Skeletal muscle satellite cell (primary cell): ENCODE results near the gene CD1C. TPM values are rescaled to one million over a fixed set of nuclear protein-coding genes. Genes with fewer than 3 reads are reported as not detected.
"Not testable (repeated sequence)": the region's sequence is repeated elsewhere in the genome, so short reads cannot be mapped to it uniquely, and the experiment has no call there.

Source experiments
- H3K27me3 ChIP-seq: 2 replicates; pipeline ENCODE4 v1.7.0; 2013; ENCODE audit warnings: low read length; ENCODE audit not compliant: control insufficient read depth, insufficient read depth
- H3K36me3 ChIP-seq: 2 replicates; pipeline ENCODE4 v1.7.0; 2013; ENCODE audit warnings: mild to moderate bottlenecking, control low read depth, low read length; ENCODE audit not compliant: insufficient read depth
- H3K4me1 ChIP-seq: 2 replicates; pipeline ENCODE4 v1.7.0; 2013; ENCODE audit warnings: low read length; ENCODE audit not compliant: control insufficient read depth, insufficient read depth
- H3K4me2 ChIP-seq: 2 replicates; pipeline ENCODE4 v1.7.0; 2013; ENCODE audit warnings: mild to moderate bottlenecking, low read length
- H3K4me3 ChIP-seq: 2 replicates; pipeline ENCODE4 v1.7.0; 2013; ENCODE audit warnings: low read length
- H3K9ac ChIP-seq: 2 replicates; pipeline ENCODE4 v1.7.0; 2013; ENCODE audit warnings: mild to moderate bottlenecking, low read depth, low read length, moderate library complexity
- H3K9me3 ChIP-seq: replicated peaks from 2 replicates; pipeline ENCODE4 v1.7.0; 2013; ENCODE audit warnings: mild to moderate bottlenecking, control low read depth, low read length
- total RNA-seq: library from RNA; depleted of rRNA; stranded (reverse); fragments of >200 nt; gene quantifications from 2 replicates; pipeline ENCODE4 v1.2.3, GENCODE V29; 2012; rRNA removed

CD1C gene
- not detected in 2 replicates for total RNA-seq

- Histone ChIP-seq H3K9ac (no peak within 1 kb of the TSS), H3K4me3 (no peak within 1 kb of the TSS), H3K4me1 (no peaks in the 10 kb centered on the region)
Measured at GRCh38 chr1:158289811-158290210, at the start of gene CD1C. Gene CD1C, plus strand, starts transcription at chr1:158289923. Its CDS starts 142 bp downstream, at chr1:158290065.

GRCh38 chr1:158246650-158247049, 43.1 kb upstream of the CD1C start:
- Histone ChIP-seq H3K27me3 (no peaks in the 10 kb centered on the region), H3K9ac (no peak overlapping the region), H3K4me2 (no peak overlapping the region), H3K4me1 (no peaks in the 10 kb centered on the region), H3K4me3 (no peak overlapping the region), H3K36me3 (no peaks in the 10 kb centered on the region), H3K9me3 (no peaks in the 10 kb centered on the region)

More at GRCh38 chr1:158289811-158290210, at the start of gene CD1C:
- Histone ChIP-seq H3K36me3 (no peaks in the 10 kb centered on the region), H3K4me2 (no peak within 1 kb of the TSS), H3K9me3 (no peaks in the 10 kb centered on the region), H3K27me3 (no peaks in the 10 kb centered on the region)

GRCh38 chr1:158248118-158248517, 41.6 kb upstream of the CD1C start:
- H3K4me2 ChIP-seq = no peak overlapping the region
- no peaks in the 10 kb centered on the region for H3K9me3 ChIP-seq
- no peaks in the 10 kb centered on the region for H3K27me3 ChIP-seq
- no peak overlapping the region for H3K9ac ChIP-seq
- no peaks in the 10 kb centered on the region for H3K4me1 ChIP-seq
- no peaks in the 10 kb centered on the region for H3K36me3 ChIP-seq
- no peak overlapping the region for H3K4me3 ChIP-seq

GRCh38 chr1:158248771-158249170, 41.0 kb upstream of the CD1C start:
- H3K4me3 ChIP-seq = no peak overlapping the region
- H3K36me3 ChIP-seq = no peaks in the 10 kb centered on the region
- no peak overlapping the region for H3K9ac ChIP-seq
- H3K4me2 ChIP-seq = no peak overlapping the region
- H3K4me1 ChIP-seq = no peaks in the 10 kb centered on the region
- H3K27me3 ChIP-seq = no peaks in the 10 kb centered on the region
- no peaks in the 10 kb centered on the region for H3K9me3 ChIP-seq

- Histone ChIP-seq H3K4me1 (no peaks in the 10 kb centered on the region), H3K36me3 (no peaks in the 10 kb centered on the region), H3K4me3 (no peak overlapping the region), H3K9me3 (no peaks in the 10 kb centered on the region), H3K9ac (no peak overlapping the region), H3K4me2 (no peak overlapping the region), H3K27me3 (no peaks in the 10 kb centered on the region)
Measured at GRCh38 chr1:158249646-158250045, 40.1 kb upstream of the CD1C start.

- Histone ChIP-seq H3K4me3 (no peak overlapping the region), H3K9ac (no peak overlapping the region), H3K9me3 (no peaks in the 10 kb centered on the region), H3K4me1 (no peaks in the 10 kb centered on the region), H3K27me3 (no peaks in the 10 kb centered on the region), H3K4me2 (no peak overlapping the region), H3K36me3 (no peaks in the 10 kb centered on the region)
Measured at GRCh38 chr1:158251163-158251562, 38.6 kb upstream of the CD1C start.

- no peak overlapping the region for H3K4me2 ChIP-seq
- no peak overlapping the region for H3K4me3 ChIP-seq
- H3K4me1 ChIP-seq = no peaks in the 10 kb centered on the region
- no peak overlapping the region for H3K9ac ChIP-seq
- H3K9me3 ChIP-seq = no peaks in the 10 kb centered on the region
- no peaks in the 10 kb centered on the region for H3K27me3 ChIP-seq
- no peaks in the 10 kb centered on the region for H3K36me3 ChIP-seq
Measured at GRCh38 chr1:158255656-158256055, 34.1 kb upstream of the CD1C start.

- H3K9ac ChIP-seq, H3K4me1 ChIP-seq, H3K9me3 ChIP-seq, H3K27me3 ChIP-seq, H3K4me2 ChIP-seq, H3K4me3 ChIP-seq, H3K36me3 ChIP-seq: not testable (repeated sequence)
Measured at GRCh38 chr1:158256747-158257146, 33.0 kb upstream of the CD1C start.

GRCh38 chr1:158257888-158258287, 31.8 kb upstream of the CD1C start:
- Histone ChIP-seq H3K4me1 (no peaks in the 10 kb centered on the region), H3K9ac (no peak overlapping the region), H3K36me3 (no peaks in the 10 kb centered on the region), H3K4me3 (no peak overlapping the region), H3K4me2 (no peak overlapping the region), H3K9me3 (no peaks in the 10 kb centered on the region), H3K27me3 (no peaks in the 10 kb centered on the region)

- Histone ChIP-seq H3K9me3 (no peaks in the 10 kb centered on the region), H3K36me3 (no peaks in the 10 kb centered on the region), H3K27me3 (no peaks in the 10 kb centered on the region), H3K4me1 (no peaks in the 10 kb centered on the region), H3K4me3 (no peak overlapping the region), H3K9ac (no peak overlapping the region), H3K4me2 (no peak overlapping the region)
Measured at GRCh38 chr1:158259117-158259516, 30.6 kb upstream of the CD1C start.

GRCh38 chr1:158272681-158273080, 17.0 kb upstream of the CD1C start:
- no peaks in the 10 kb centered on the region for H3K4me1 ChIP-seq
- no peaks in the 10 kb centered on the region for H3K36me3 ChIP-seq
- no peaks in the 10 kb centered on the region for H3K9me3 ChIP-seq
- H3K4me2 ChIP-seq = no peak overlapping the region
- no peaks in the 10 kb centered on the region for H3K27me3 ChIP-seq
- no peak overlapping the region for H3K4me3 ChIP-seq
- no peak overlapping the region for H3K9ac ChIP-seq

GRCh38 chr1:158274797-158275196, 14.9 kb upstream of the CD1C start:
- Histone ChIP-seq H3K4me1 (no peaks in the 10 kb centered on the region), H3K4me3 (no peak overlapping the region), H3K27me3 (no peaks in the 10 kb centered on the region), H3K9ac (no peak overlapping the region), H3K4me2 (no peak overlapping the region), H3K9me3 (no peaks in the 10 kb centered on the region), H3K36me3 (no peaks in the 10 kb centered on the region)
